Measurements from ENCODE around the gene MT4.
"Not testable (repeated sequence)": the region's sequence is repeated elsewhere in the genome, so short reads cannot be mapped to it uniquely, and the experiment has no call there.

The MT4 gene

GRCh38 chr16:56559109-56559508, 5.8 kb upstream of the MT4 start:
- no peak for DNase-seq (ENCODE audit: low read depth)

GRCh38 chr16:56560447-56560846, 4.4 kb upstream of the MT4 start:
- DNase-seq (ENCODE audit: low read depth), result no peak

DNA sequence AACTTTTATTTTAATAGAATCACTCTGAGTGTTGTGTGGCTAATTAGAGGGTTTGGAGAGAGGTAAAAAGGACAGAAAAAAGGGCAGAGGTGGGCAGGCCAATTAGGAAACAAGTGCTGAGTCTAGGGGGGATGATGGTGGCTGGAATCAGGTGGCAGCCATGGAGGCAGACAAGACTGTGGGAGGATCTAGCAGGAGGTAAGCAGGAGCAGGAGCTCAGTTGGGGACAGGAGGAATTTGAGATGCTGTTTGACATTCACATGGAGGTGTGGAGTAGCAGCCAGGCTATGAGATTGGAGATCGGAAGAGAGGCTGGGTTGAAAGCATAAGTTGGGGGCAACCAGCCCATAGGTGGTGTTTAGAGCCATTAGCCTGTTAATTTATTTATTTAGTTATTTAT, 3.7 kb upstream of the MT4 start:
- no peak for DNase-seq (ENCODE audit: low read depth)

GRCh38 chr16:56569971-56570370, 5.1 kb downstream of the MT4 start:
- no peak for DNase-seq (ENCODE audit: low read depth)

DNA sequence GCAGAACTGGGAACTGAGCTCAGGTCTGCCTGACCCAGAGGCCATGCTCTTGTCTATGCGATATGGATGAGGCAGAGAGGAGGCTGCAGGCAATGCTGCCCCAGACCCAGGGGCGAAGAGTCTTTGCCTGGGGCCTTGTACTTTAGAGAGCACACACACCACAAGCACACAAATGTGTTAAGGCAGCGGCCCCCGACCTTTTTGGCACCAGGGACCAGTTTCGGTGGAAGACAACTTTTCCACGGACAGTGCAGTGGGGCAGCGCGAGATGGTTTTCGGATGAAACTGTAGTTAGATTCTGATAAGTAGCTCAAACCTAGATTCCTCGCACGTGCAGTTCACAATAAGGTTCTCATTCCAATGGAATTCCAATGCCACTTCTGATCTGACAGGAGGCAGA, 6.7 kb downstream of the MT4 start:
- DNase-seq (ENCODE audit: low read depth), result no peak

GRCh38 chr16:56574625-56575024, 9.8 kb downstream of the MT4 start:
- DNase-seq (ENCODE audit: low read depth), result no peak

- DNase-seq (ENCODE audit: low read depth), result peak; percentile 74
Observed at GRCh38 chr16:56576585-56577299, 11.9 kb downstream of the MT4 start.

DNA sequence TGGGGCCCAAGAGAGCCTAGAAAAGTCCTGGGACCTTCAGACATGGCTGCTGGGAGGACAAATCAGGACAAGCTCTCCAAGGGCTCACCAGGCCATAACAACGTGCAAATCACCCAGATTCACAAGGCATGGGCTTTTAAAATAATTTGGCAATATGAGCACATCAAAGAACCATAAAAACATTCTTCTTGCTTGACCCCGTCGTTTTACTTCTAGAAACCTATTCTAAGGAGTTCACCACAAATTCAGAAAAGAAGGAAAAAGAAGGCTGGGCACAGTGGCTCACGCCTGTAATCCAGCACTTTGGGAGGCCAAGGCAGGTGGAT, 12.4 kb downstream of the MT4 start:
- DNase-seq (ENCODE audit: low read depth), result no peak

DNA sequence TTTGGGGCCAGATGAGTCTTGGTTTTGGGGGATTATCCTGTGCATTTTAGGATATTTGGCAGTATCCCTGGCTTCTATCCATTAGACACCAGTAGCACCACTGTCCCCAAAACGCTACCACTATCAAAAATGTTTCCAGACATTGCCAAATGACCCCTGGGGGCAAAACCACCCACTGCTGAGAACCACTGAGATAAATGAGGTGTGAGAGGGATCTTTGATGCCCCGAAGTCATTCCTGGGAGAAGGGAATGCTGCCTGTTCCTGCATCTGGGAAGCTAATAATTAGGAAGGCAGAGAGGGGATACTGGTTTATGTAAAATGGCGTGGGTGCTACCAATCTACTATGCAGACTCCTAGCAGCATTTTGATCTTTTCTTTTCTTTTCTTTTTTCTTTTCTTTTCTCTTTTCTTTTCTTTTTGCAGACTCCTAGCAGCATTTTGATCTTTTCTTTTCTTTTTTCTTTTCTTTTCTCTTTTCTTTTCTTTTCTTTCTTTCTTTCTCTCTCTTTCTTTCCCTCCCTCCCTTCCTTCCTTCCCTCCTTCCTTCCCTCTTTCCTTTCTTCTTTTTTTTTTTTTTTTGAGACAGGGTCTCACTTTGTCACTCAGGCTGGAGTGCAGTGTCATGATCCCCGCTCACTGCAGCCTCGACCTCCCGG, 15.6 kb downstream of the MT4 start:
- no peak for DNase-seq (ENCODE audit: low read depth)

- DNase-seq (ENCODE audit: low read depth), result not testable (repeated sequence)
Observed at GRCh38 chr16:56582911-56583310, 18.0 kb downstream of the MT4 start.

DNA sequence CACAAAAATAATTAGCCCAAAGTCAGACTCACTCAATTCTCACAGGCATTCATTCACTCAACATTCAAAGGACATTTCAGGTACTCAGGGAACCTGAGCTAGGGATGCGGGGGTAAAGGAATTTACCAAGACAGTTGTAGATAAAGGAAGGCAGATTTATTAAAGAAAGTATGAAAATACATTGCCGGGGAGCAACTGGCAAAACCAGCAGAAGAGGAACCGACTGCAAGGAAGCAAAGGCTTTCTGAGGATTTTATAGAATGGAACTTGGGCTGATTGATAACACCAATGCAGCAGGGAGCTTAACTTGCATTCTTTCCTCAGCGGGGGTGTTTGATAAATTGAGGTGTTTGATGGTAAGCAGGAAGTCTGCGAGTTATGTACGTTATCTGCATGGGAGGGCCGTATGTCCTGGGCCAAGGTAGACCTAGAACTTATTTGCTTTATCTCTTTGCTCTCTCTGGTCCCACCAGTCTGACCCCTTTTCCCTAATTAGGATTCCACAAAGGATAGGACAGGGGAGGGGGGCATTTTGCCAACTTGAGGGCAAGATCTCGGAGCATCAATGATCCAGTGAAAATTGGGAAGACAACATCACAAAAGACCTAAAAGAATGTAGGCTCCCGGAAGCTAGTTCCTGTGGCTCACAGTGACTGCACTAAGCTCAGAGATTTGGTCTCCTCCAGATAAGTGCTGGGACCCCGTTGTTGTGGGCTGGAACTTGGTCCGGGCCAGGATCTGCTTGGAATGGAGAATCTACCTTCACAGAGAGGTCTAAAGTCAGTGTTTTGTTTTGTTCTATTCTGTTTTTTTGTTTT, 18.7 kb downstream of the MT4 start:
- no peak for DNase-seq (ENCODE audit: low read depth)

DNA sequence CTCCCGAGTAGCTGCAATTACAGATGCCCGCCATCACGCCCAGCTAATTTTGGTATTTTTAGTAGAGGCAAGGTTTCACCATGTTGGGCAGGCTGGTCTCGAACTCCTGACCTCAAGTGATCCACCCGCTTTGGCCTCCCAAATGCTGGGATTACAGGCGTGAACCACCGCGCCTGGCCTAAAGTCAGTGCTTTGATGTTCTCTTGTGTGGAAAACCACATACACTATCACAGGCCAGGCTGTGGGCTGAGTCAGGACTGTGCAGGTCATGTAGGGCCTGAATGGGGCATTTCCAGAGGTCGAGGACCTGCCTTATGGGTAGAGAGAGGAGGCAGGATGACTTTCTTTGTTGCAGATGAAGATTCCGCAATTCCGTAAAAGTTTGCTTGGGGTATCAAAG, 19.4 kb downstream of the MT4 start:
- no peak for DNase-seq (ENCODE audit: low read depth)

DNA sequence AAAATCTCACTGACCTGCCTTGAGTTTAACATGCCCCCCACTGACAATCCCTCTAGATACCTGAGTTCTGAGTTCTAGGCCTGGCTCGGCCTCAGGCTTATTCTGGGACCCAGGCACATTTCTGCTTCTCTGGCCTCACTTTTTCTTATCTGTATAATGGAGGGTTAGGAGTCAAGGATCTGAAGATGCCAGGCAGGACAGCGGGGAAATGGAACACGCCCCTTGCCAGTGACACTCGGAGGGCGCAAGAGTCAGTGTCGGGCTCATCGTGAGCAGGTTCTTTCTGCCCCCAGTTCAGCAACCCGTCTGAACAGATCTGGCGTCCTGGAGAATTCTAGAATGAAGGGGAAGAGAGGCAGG, 23.9 kb downstream of the MT4 start:
- DNase-seq (ENCODE audit: low read depth), result no peak

- no peak for DNase-seq (ENCODE audit: low read depth)
Observed at GRCh38 chr16:56589141-56590039, 24.5 kb downstream of the MT4 start, which contains the start of gene MT3. MT3 (plus strand) TSS chr16:56589528; CDS start chr16:56589591, 63 bp downstream.

- DNase-seq (ENCODE audit: low read depth), result no peak
Observed at GRCh38 chr16:56591377-56592060, 26.6 kb downstream of the MT4 start.

- no peak for DNase-seq (ENCODE audit: low read depth)
Observed at GRCh38 chr16:56593573-56594291, 28.9 kb downstream of the MT4 start.

DNA sequence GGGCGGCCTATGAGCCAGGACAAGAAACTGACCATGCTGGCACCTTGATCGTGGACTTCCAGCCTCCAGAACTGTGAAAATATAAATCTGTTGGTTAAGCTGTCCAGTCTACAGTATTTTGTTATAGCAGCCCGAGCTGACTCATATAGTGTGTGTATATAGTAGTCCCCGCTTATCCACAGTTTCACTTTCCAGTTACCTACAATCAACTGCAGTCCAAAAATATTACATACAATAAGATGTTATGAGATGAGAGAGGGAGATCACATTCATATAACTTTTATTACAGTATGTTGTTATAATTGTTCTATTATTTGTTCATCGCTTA, 29.4 kb downstream of the MT4 start:
- no peak for DNase-seq (ENCODE audit: low read depth)

DNA sequence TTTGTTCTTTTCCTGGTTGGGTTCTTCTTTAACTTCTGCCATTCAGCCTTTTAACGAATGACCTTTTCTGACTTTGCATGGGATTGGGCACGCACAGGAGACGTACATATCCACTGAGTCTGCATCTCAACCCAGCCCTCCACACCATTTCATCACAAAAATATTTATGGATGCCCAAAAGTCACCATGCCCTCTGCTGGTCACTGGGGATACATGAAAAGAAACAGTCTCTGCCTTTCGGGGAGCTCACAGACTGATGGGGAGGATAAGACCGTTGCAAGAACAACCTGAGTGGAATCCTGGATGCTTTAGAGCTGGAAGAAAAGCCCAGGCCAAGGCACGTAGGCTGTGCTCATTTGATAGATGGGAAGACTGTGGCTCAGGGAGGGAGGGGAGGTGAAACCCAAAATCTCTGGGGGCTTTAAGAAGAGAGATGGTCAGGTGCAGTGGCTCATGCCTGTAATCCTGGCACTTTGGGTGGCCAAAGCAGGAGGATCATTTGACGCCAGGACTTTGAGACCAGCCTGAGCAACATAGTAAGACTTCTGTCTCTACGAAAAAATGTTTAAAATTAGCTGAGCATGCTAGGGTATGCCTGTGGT, 35.6 kb downstream of the MT4 start:
- DNase-seq (ENCODE audit: low read depth), result peak; percentile 74

- DNase-seq (ENCODE audit: low read depth), result no peak
Observed at GRCh38 chr16:56601325-56601724, 36.5 kb downstream of the MT4 start.

DNA sequence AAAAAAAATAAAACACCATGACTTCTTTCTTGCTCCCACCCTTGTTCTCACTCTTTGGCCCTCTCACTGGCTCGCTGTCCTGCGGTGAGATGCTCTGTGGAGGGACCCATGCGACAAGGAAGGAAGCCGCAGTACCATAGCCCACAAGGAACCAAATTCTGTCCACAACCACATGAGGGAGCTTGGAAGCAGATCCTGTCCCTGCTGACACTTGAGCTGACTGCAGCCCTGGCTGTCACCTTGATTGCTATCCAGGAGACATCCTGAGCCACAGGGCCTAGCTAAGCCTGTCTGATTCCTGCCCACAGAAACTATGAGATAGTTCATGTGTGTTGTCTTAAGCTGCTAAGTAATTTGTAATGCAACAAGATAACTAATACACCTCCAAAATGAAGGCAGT, 38.7 kb downstream of the MT4 start:
- DNase-seq (ENCODE audit: low read depth), result peak; percentile 67

GRCh38 chr16:56604966-56605365, 40.1 kb downstream of the MT4 start:
- peak; percentile 21 for DNase-seq (ENCODE audit: low read depth)
